ENCODE data around the gene NAXE.

DNA sequence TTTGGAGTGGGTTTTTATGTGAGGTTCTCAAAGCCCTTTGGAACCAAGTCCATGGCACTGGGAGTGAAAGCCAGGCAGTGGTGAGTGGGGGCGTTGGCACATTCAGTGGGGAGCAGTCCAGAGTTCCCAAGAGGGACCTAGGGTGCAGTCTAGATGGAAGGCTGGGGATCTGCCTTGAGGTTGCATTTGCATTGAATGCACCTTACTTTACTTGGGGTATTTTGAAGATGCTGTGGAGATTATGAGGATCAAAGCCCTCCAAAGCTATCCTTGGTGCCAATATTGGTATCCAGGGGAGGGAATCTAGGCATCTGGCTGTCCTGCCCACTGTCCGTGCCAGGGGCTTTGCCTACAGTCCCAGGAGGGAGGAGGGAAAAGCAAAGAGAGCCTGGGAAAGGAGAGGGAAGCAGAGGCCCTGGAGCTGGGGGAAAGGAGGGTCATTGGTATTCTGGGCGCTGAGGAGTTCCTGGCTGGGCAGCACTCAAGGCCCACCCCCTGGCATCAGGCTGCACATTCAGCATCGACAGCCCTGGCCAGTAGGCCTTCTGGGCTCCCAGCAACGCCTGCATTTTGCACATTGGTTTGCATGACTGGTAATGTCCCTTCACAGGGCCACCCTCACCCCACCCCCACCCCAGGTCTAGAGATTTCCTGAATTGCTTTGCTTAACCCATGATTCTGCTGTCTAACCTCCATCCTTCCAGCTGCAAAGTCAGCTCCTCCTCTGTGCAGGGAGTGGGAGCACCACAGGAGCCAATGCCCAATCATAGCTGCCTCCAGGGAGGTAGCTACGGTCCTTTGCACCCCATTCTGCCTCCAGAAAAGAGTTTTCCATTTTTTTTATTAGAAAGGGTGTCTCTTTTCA, 49.5 kb downstream of the NAXE start:
- no peak for TF ChIP-seq CTCF (IDR thresholded peaks at IDR 0.05; ENCODE audit: insufficient read depth, low read depth, low read length)
- no peak for TF ChIP-seq EZH2 (IDR thresholded peaks at IDR 0.05; ENCODE audit: insufficient read depth, low read length)
